Fibroblast of mammary gland (primary cell): ENCODE measurements around the gene DNMT1.

Experiments used
- DNase-seq: peaks from one replicate; pipeline ENCODE4 v3.0.0-alpha.2; 2010; ENCODE audit warnings: low read depth
- H3K4me3 ChIP-seq: 2 replicates; pipeline ENCODE4 v1.5.1; 2011; ENCODE audit warnings: low read depth, mild to moderate bottlenecking, low read length, moderate library complexity; ENCODE audit not compliant: control insufficient read depth
- CTCF ChIP-seq: conservative IDR thresholded peaks from 2 replicates; pipeline ENCODE4 v1.5.1; 2011; ENCODE audit warnings: low read depth, low read length, inconsistent platforms; ENCODE audit not compliant: control insufficient read depth, insufficient read depth

DNMT1 gene

GRCh38 chr19:10137751-10138682, 56.7 kb downstream of the DNMT1 start:
- no peak for DNase-seq
- no peak overlapping the region for H3K4me3 ChIP-seq
- TF ChIP-seq CTCF = no peak

GRCh38 chr19:10136936-10137335, 57.8 kb downstream of the DNMT1 start:
- DNase-seq = no peak
- no peak for TF ChIP-seq CTCF
- no peak overlapping the region for H3K4me3 ChIP-seq

GRCh38 chr19:10135551-10136334, 59.0 kb downstream of the DNMT1 start:
- no peak for TF ChIP-seq CTCF
- H3K4me3 ChIP-seq = no peak overlapping the region
- no peak for DNase-seq

- no peak for DNase-seq
- no peak overlapping the region for H3K4me3 ChIP-seq
- no peak for TF ChIP-seq CTCF
These were observed 60.7 kb downstream of the DNMT1 start for GRCh38 chr19:10134040-10134439.

- no peak overlapping the region for H3K4me3 ChIP-seq
- TF ChIP-seq CTCF = no peak
- DNase-seq = no peak
These were observed 61.2 kb downstream of the DNMT1 start for GRCh38 chr19:10133596-10133995.

- DNase-seq = no peak
- no peak overlapping the region for H3K4me3 ChIP-seq
- TF ChIP-seq CTCF = no peak
These were observed 61.8 kb downstream of the DNMT1 start for GRCh38 chr19:10132905-10133304.
